ENCODE results near the gene PGK1.

The PGK1 gene

GRCh38 chrX:78165425-78165824 lies 61.4 kb downstream of the PGK1 start:
- DNase-seq (ENCODE audit: low read depth in 2 of 3, low spot score in 2 of 3), result no peak

GRCh38 chrX:78168065-78168464 lies 64.0 kb downstream of the PGK1 start:
- DNase-seq (ENCODE audit: low read depth in 2 of 3, low spot score in 2 of 3), result no peak
